B cell (primary cell): ENCODE measurements around the gene DOCK3. TPM values are rescaled to one million over a fixed set of nuclear protein-coding genes. Genes with fewer than 3 reads are reported as not detected.

Experiments
- ATAC-seq: fragments of 200-7000 bp; cut with Tn5 transposase; one replicate; pipeline ENCODE4 v1.10.0; 2021; ENCODE audit warnings: low read depth, mild to moderate bottlenecking, moderate number of reproducible peaks, moderate library complexity
- CTCF ChIA-PET: fragments of 350-600 bp; sonication (Branson Sonifier 250); formaldehyde crosslinking; loops from one replicate; lab custom pipeline; 2021; ENCODE audit warnings: antibody characterized with exemption, inconsistent platforms; lab: Charles Lee
- POLR2A ChIA-PET: fragments of 350-600 bp; sonication (Branson Sonifier 250); formaldehyde crosslinking; loops from one replicate; lab custom pipeline; 2021; ENCODE audit warnings: antibody characterized with exemption; lab: Charles Lee
- DNase-seq: peaks from one replicate; pipeline ENCODE4 v3.0.0; 2013
- H2AFZ ChIP-seq: 2 replicates; pipeline ENCODE4 v1.6.1; 2012; ENCODE audit warnings: mild to moderate bottlenecking, low read depth, low read length; ENCODE audit not compliant: insufficient read depth, poor library complexity, severe bottlenecking
- H3K27ac ChIP-seq, 2 donors: 1 replicate in 1 of 2; 2 replicates in 1 of 2; pipeline ENCODE4 v1.5.1; 2012 to 2013; ENCODE audit warnings: low read length in 2 of 2, mild to moderate bottlenecking in 2 of 2, moderate library complexity in 1 of 2
- H3K27me3 ChIP-seq, 4 experiments: fragments of 200-600 bp in 1 of 4; sonication (generic) in 1 of 4; replicated peaks in 1 of 4; 1 replicate in 2 of 4; 2 replicates in 2 of 4; pipeline versions ENCODE4 v1.6.1 to v1.7.0; 2013 to 2016; ENCODE audit warnings: low read length in 3 of 4, mild to moderate bottlenecking in 2 of 4, mixed read lengths in 1 of 4, moderate library complexity in 1 of 4; ENCODE audit not compliant: insufficient read depth in 4 of 4, control insufficient read depth in 3 of 4; ENCODE audit errors: control extremely low read depth in 1 of 4
- H3K36me3 ChIP-seq, 2 experiments: replicated peaks in 1 of 2; 1 replicate in 1 of 2; 2 replicates in 1 of 2; pipeline versions ENCODE4 v1.6.1 to v1.7.1; 2013; ENCODE audit warnings: low read length in 1 of 2; ENCODE audit not compliant: insufficient read depth in 2 of 2, control insufficient read depth in 1 of 2; ENCODE audit errors: control extremely low read depth in 1 of 2, extremely low read depth in 1 of 2
- H3K4me1 ChIP-seq, 2 donors: fragments of 200-600 bp in 1 of 2; sonication (generic) in 1 of 2; 1 replicate in 1 of 2; 2 replicates in 1 of 2; pipeline versions ENCODE4 v1.5.1 to v1.6.1; 2013 to 2017; ENCODE audit warnings: low read length in 2 of 2; ENCODE audit not compliant: control insufficient read depth in 2 of 2, insufficient read depth in 2 of 2
- H3K4me2 ChIP-seq: replicated peaks from 2 replicates; pipeline ENCODE3; 2012; ENCODE audit warnings: mild to moderate bottlenecking, low read depth, low read length; ENCODE audit not compliant: poor library complexity, severe bottlenecking
- H3K4me3 ChIP-seq, 5 experiments: fragments of 200-600 bp in 1 of 5; sonication (generic) in 1 of 5; 1 replicate in 3 of 5; 2 replicates in 2 of 5; pipeline versions ENCODE4 v1.5.1 to v1.7.0; 2011 to 2016; ENCODE audit warnings: low read length in 4 of 5, mild to moderate bottlenecking in 4 of 5, low read depth in 2 of 5, control low read depth in 1 of 5, moderate library complexity in 1 of 5; ENCODE audit not compliant: insufficient read depth in 1 of 5; ENCODE audit errors: control extremely low read depth in 1 of 5, extremely low read depth in 1 of 5
- H3K79me2 ChIP-seq: fragments of 200-600 bp; sonication (generic); one replicate; pipeline ENCODE4 v1.6.0; 2016; ENCODE audit warnings: low read length; ENCODE audit not compliant: control insufficient read depth, insufficient read depth
- H3K9ac ChIP-seq: fragments of 200-600 bp; sonication (generic); 2 replicates; pipeline ENCODE4 v1.6.1; 2017; ENCODE audit warnings: mild to moderate bottlenecking, low read length, moderate library complexity
- H3K9me3 ChIP-seq, 3 donors: one replicate each; pipeline versions ENCODE4 v1.6.1 to v1.7.1; 2013; ENCODE audit warnings: low read length in 2 of 3; ENCODE audit not compliant: control insufficient read depth in 2 of 3, insufficient read depth in 1 of 3; ENCODE audit errors: control extremely low read depth in 1 of 3
- H4K20me1 ChIP-seq: 2 replicates; pipeline ENCODE4 v1.6.0; 2012; ENCODE audit warnings: mild to moderate bottlenecking, low read length; ENCODE audit not compliant: insufficient read depth, control insufficient read depth, poor library complexity, severe bottlenecking
- H3K27ac Mint-ChIP-seq: one replicate; pipeline ENCODE4 v1.8.0; 2021; ENCODE audit warnings: mixed read lengths
- H3K27me3 Mint-ChIP-seq: one replicate; pipeline ENCODE4 v1.8.0; 2021; ENCODE audit warnings: mixed read lengths
- H3K4me1 Mint-ChIP-seq: one replicate; pipeline ENCODE4 v1.8.0; 2021; ENCODE audit warnings: mixed read lengths
- H3K4me3 Mint-ChIP-seq: one replicate; pipeline ENCODE4 v1.8.0; 2021; ENCODE audit warnings: mixed read lengths
- H3K9me3 Mint-ChIP-seq: one replicate; pipeline ENCODE4 v1.8.0; 2022; ENCODE audit warnings: mixed read lengths; ENCODE audit not compliant: insufficient read depth
- EZH2 ChIP-seq: IDR thresholded peaks from 2 replicates; pipeline ENCODE4 v1.6.1; 2012; ENCODE audit warnings: borderline replicate concordance, low read depth, mild to moderate bottlenecking, moderate library complexity, low read length; ENCODE audit not compliant: insufficient read depth, poor library complexity, severe bottlenecking
- WGBS: methylation state at CpG from one replicate; pipeline ENCODE4 v1.1.5; 2013; ENCODE audit warnings: missing lambda C conversion rate; ENCODE audit not compliant: insufficient coverage; 5-methylcytosine and 5-hydroxymethylcytosine counted together
- intact Hi-C: fragments of 100-400 bp; cut with micrococcal nuclease; formaldehyde crosslinking; loops from one replicate; pipeline ENCODE4 v1.10.0; 2022
- polyA plus RNA-seq: library from polyadenylated mRNA; depleted of rRNA; stranded (reverse); fragments of >200 nt; gene quantifications from 2 replicates; pipeline ENCODE4 v1.2.3, GENCODE V29; 2012
- total RNA-seq, 2 donors: library from RNA; stranded (reverse); fragments of 120-200 nt in 1 of 2; gene quantifications; 1 replicate in 1 of 2; 2 replicates in 1 of 2; pipeline versions ENCODE4 v1.2.3 to v1.2.4, GENCODE V29; 2013 to 2022
- TF ChIP-seq, protein P1 (sequence below): fragments of 200-600 bp; IDR thresholded peaks from one replicate; pipeline ENCODE4 v1.8.0; 2022; ENCODE audit warnings: antibody characterized with exemption, mild to moderate bottlenecking

The DOCK3 gene
- total and polyA plus RNA-seq, 2 donors (not counting 1 experiment from before 2014, with no cell fraction given), result 0.06 to 0.30 TPM

DNA sequence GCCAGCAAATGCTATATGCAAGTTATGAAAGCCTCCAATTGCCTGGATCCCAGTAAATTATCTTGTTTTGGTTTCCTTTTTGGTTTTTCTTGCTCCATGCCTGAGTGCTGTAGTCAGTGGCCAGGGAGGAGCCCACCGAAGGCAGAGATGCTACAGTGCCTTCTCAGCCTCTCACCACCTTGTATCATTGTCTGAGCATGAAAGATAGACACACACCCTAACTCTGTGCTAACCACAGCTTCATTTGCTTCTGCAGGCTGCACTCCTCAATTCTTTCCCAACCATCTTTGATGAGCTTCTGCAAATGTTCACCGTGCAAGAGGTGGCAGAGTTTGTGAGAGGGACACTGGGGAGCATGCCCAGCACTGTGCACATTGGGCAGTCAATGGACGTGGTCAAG is 595.8 kb downstream of the DOCK3 start:
- ATAC-seq, result no peak
- Mint-ChIP-seq H3K4me1 (peaks cover 9% of the 10 kb centered on the region), H3K27me3 (peaks cover 4% of the 10 kb centered on the region), H3K4me3 (no peak overlapping the region), H3K9me3 (peaks cover 2% of the 10 kb centered on the region), H3K27ac (no peak overlapping the region)
- Histone ChIP-seq H3K4me3 (no peak overlapping the region), H3K27ac (no peak overlapping the region), H3K4me2 (no peak overlapping the region), H3K9ac (no peak overlapping the region), H3K9me3 (peaks cover 0 to 6% (median 0%) of the 10 kb centered on the region in 3 donors), H4K20me1 (no peaks in the 10 kb centered on the region), H3K4me1 (no peaks in the 10 kb centered on the region), H3K79me2 (no peaks in the 10 kb centered on the region), H3K36me3 (no peaks in the 10 kb centered on the region), H3K27me3 (no peaks in the 10 kb centered on the region), H2AFZ (no peak overlapping the region)
- TF ChIP-seq, protein P1, sequence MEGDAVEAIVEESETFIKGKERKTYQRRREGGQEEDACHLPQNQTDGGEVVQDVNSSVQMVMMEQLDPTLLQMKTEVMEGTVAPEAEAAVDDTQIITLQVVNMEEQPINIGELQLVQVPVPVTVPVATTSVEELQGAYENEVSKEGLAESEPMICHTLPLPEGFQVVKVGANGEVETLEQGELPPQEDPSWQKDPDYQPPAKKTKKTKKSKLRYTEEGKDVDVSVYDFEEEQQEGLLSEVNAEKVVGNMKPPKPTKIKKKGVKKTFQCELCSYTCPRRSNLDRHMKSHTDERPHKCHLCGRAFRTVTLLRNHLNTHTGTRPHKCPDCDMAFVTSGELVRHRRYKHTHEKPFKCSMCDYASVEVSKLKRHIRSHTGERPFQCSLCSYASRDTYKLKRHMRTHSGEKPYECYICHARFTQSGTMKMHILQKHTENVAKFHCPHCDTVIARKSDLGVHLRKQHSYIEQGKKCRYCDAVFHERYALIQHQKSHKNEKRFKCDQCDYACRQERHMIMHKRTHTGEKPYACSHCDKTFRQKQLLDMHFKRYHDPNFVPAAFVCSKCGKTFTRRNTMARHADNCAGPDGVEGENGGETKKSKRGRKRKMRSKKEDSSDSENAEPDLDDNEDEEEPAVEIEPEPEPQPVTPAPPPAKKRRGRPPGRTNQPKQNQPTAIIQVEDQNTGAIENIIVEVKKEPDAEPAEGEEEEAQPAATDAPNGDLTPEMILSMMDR, result no peak
- ChIA-PET POLR2A (no interaction called here), CTCF (no interaction called here)
- no peak for DNase-seq
- WGBS, result no CpG with 5 or more reads among the region's 3 CpGs
- intact Hi-C loops, result no loop called here

- DNase-seq (no peak), ATAC-seq (no peak)
- Histone ChIP-seq H3K4me2 (no peak overlapping the region), H3K27ac (no peak overlapping the region), H3K36me3 (no peaks in the 10 kb centered on the region), H3K4me3 (no peak overlapping the region), H4K20me1 (no peaks in the 10 kb centered on the region), H3K9ac (no peak overlapping the region), H2AFZ (no peak overlapping the region), H3K9me3 (peaks cover 0 to 6% (median 0%) of the 10 kb centered on the region in 3 donors), H3K79me2 (no peaks in the 10 kb centered on the region), H3K27me3 (no peaks in the 10 kb centered on the region), H3K4me1 (no peaks in the 10 kb centered on the region)
- no CpG with 5 or more reads among the region's 1 CpG for WGBS
- intact Hi-C loops, result no loop called here
- Mint-ChIP-seq H3K27me3 (peaks cover 5% of the 10 kb centered on the region), H3K27ac (no peak overlapping the region), H3K4me1 (peaks cover 3% of the 10 kb centered on the region), H3K4me3 (no peak overlapping the region), H3K9me3 (no peaks in the 10 kb centered on the region)
- no peak for TF ChIP-seq EZH2
- TF ChIP-seq, protein P1, result no peak
- CTCF ChIA-PET, result no interaction called here
- POLR2A ChIA-PET, result no interaction called here
Measured at GRCh38 chr3:51271172-51271571, 596.4 kb downstream of the DOCK3 start.
